Measurements from ENCODE around the gene NUBPL.

The NUBPL gene

GRCh38 chr14:31560759-31561154 is 447 bp upstream of the NUBPL start:
- H3K27ac ChIP-seq, result peak overlapping the region; percentile 51; the same call in 1 of the 2 replicates
- TF ChIP-seq ZFX (IDR thresholded peaks at IDR 0.05; ENCODE audit: borderline replicate concordance), result no peak
- TF ChIP-seq, protein P1, sequence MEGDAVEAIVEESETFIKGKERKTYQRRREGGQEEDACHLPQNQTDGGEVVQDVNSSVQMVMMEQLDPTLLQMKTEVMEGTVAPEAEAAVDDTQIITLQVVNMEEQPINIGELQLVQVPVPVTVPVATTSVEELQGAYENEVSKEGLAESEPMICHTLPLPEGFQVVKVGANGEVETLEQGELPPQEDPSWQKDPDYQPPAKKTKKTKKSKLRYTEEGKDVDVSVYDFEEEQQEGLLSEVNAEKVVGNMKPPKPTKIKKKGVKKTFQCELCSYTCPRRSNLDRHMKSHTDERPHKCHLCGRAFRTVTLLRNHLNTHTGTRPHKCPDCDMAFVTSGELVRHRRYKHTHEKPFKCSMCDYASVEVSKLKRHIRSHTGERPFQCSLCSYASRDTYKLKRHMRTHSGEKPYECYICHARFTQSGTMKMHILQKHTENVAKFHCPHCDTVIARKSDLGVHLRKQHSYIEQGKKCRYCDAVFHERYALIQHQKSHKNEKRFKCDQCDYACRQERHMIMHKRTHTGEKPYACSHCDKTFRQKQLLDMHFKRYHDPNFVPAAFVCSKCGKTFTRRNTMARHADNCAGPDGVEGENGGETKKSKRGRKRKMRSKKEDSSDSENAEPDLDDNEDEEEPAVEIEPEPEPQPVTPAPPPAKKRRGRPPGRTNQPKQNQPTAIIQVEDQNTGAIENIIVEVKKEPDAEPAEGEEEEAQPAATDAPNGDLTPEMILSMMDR (IDR thresholded peaks at IDR 0.05), result no peak

DNA sequence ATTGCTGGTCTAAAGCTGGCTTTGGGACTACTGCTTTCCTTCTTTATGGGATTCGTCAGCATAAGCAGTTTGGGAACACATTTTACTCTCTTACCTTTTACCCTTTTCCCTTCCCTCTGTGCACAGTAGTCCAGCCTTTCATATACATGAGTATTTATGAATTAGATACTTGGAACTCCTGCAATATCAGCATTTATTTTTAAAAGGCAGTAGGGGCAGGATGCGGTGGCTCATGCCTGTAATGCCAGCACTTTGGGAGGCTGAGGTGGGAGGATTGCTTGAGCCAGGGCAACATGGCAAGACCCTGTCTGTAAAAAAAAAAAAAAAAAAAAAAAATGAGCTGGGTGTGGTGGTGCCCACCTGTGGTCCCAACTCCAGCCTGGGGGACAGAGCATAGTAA is 3.0 kb downstream of the NUBPL start:
- no peak overlapping the region for H3K27ac ChIP-seq
- no peak for TF ChIP-seq ZFX (IDR thresholded peaks at IDR 0.05; ENCODE audit: borderline replicate concordance)
- TF ChIP-seq, protein P1 (IDR thresholded peaks at IDR 0.05), result no peak

GRCh38 chr14:31566456-31566855 is 5.3 kb downstream of the NUBPL start:
- no peak overlapping the region for H3K27ac ChIP-seq
- TF ChIP-seq, protein P1 (IDR thresholded peaks at IDR 0.05), result no peak
- no peak for TF ChIP-seq ZFX (IDR thresholded peaks at IDR 0.05; ENCODE audit: borderline replicate concordance)

DNA sequence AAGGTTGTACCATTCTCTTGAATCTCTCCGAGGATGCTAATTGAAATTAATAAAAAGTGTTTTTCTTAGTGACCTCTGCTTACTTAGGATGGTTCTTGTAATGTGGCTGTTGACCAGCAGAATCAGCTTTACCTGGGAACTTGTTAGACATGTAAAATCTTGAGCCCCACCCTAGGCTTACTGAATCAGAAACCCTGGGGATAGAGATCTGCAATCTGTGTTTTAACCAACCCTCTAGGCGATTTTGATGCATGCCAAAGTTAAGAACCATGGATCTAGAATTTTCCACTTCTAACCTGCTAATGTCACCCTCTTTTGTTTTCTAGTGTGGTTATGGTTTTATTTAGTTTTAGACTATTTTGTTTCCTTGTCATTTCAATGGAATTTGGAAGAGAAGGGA is 6.5 kb downstream of the NUBPL start:
- TF ChIP-seq, protein P1 (IDR thresholded peaks at IDR 0.05), result no peak
- no peak for TF ChIP-seq ZFX (IDR thresholded peaks at IDR 0.05; ENCODE audit: borderline replicate concordance)
- H3K27ac ChIP-seq, result no peak overlapping the region

DNA sequence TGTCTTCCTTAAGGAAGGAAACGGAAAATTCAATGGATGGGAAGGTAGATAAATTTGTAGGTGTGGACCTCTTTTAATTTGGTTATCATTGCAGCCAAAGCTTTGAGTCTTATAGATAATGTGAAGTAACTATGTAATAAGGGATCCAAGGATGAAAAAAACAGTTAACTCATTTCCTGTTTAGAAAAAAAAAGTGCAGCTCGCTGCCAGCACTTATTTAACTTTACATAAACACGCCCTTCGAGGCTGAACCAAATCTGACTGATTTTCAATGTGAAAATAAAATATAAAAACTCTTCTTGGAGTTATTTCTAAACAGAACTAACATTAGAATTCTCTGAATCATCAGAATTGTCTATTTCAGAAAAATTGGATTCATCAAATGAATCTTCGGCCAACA is 7.0 kb downstream of the NUBPL start:
- TF ChIP-seq, protein P1 (IDR thresholded peaks at IDR 0.05), result no peak
- TF ChIP-seq ZFX (IDR thresholded peaks at IDR 0.05; ENCODE audit: borderline replicate concordance), result no peak
- no peak overlapping the region for H3K27ac ChIP-seq

GRCh38 chr14:31568671-31569070 is 7.5 kb downstream of the NUBPL start:
- no peak overlapping the region for H3K27ac ChIP-seq
- no peak for TF ChIP-seq ZFX (IDR thresholded peaks at IDR 0.05; ENCODE audit: borderline replicate concordance)
- TF ChIP-seq, protein P1 (IDR thresholded peaks at IDR 0.05), result no peak

DNA sequence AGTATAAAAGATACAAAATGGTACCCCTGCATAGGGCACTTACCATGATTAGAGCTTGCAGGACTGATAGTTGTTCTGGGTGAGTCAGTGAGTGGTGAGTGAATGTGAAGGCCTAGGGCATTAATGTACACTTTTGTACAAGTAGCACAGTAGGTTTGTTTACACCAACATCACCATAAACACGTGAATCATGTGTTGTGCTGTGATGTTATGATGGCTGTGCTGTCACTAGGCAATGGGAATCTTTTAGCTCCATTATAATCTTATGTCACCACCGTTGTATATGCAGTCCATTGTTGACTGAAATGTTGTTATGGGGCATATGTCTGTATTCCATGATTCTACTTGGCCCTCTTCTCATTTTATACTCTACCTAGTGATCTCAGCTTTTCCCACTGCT is 11.8 kb downstream of the NUBPL start:
- no peak for TF ChIP-seq ZFX (IDR thresholded peaks at IDR 0.05; ENCODE audit: borderline replicate concordance)
- TF ChIP-seq, protein P1 (IDR thresholded peaks at IDR 0.05), result no peak

More for the DNA sequence above, 11.8 kb downstream of the NUBPL start:
- no peak overlapping the region for H3K27ac ChIP-seq

Data from 22Rv1 (cell line).